ENCODE measurements around the gene ZP1.

DNA sequence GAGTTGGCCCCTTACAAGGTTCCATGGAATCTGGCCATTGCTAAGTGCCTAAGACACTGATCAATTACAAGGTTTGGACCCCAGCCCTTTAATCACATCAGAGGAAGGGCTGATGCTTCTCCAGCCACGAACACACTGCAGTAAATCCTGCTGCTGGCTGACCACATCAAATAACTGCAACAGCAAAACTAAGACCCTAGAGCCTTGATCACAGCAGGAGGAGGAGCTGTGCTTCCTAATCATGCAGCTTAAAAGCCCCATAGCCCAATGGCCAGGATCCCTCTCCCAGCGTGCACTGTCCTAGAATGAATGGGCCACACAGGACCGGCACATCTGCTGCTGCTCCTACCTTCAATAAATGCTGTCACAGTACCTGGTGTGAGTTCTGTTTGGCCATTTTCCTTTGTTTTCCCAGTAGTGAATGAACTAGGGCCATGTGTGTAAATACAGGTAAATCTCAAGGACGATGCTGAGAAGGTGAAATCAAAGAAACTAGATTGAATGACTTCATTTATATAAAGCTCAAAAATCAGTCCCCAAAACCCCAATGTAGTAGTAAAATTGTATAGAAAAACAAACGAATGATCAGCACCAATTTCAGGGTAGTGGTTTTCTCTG lies 12.7 kb downstream of the ZP1 start:
- TF ChIP-seq, protein P1, sequence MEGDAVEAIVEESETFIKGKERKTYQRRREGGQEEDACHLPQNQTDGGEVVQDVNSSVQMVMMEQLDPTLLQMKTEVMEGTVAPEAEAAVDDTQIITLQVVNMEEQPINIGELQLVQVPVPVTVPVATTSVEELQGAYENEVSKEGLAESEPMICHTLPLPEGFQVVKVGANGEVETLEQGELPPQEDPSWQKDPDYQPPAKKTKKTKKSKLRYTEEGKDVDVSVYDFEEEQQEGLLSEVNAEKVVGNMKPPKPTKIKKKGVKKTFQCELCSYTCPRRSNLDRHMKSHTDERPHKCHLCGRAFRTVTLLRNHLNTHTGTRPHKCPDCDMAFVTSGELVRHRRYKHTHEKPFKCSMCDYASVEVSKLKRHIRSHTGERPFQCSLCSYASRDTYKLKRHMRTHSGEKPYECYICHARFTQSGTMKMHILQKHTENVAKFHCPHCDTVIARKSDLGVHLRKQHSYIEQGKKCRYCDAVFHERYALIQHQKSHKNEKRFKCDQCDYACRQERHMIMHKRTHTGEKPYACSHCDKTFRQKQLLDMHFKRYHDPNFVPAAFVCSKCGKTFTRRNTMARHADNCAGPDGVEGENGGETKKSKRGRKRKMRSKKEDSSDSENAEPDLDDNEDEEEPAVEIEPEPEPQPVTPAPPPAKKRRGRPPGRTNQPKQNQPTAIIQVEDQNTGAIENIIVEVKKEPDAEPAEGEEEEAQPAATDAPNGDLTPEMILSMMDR (conservative IDR thresholded peaks at IDR 0.05; ENCODE audit: low read depth in 2 of 2), result no peak
- TF ChIP-seq, protein P2, sequence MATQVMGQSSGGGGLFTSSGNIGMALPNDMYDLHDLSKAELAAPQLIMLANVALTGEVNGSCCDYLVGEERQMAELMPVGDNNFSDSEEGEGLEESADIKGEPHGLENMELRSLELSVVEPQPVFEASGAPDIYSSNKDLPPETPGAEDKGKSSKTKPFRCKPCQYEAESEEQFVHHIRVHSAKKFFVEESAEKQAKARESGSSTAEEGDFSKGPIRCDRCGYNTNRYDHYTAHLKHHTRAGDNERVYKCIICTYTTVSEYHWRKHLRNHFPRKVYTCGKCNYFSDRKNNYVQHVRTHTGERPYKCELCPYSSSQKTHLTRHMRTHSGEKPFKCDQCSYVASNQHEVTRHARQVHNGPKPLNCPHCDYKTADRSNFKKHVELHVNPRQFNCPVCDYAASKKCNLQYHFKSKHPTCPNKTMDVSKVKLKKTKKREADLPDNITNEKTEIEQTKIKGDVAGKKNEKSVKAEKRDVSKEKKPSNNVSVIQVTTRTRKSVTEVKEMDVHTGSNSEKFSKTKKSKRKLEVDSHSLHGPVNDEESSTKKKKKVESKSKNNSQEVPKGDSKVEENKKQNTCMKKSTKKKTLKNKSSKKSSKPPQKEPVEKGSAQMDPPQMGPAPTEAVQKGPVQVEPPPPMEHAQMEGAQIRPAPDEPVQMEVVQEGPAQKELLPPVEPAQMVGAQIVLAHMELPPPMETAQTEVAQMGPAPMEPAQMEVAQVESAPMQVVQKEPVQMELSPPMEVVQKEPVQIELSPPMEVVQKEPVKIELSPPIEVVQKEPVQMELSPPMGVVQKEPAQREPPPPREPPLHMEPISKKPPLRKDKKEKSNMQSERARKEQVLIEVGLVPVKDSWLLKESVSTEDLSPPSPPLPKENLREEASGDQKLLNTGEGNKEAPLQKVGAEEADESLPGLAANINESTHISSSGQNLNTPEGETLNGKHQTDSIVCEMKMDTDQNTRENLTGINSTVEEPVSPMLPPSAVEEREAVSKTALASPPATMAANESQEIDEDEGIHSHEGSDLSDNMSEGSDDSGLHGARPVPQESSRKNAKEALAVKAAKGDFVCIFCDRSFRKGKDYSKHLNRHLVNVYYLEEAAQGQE (IDR thresholded peaks at IDR 0.05; ENCODE audit: unreplicated experiment), result no peak
- TF ChIP-seq EZH2phosphoT487 (IDR thresholded peaks at IDR 0.05; ENCODE audit: unreplicated experiment), result no peak
- no peak for TF ChIP-seq POLR2AphosphoS5 (IDR thresholded peaks at IDR 0.05; ENCODE audit: low read depth)
- TF ChIP-seq CREB1 (CRISPR knock-in tag; IDR thresholded peaks at IDR 0.05; ENCODE audit: low read depth), result no peak
- TF ChIP-seq EZH2 (IDR thresholded peaks at IDR 0.05; ENCODE audit: low read depth, unreplicated experiment), result no peak
- no peak for TF ChIP-seq STAT1 (IDR thresholded peaks at IDR 0.05; ENCODE audit: unreplicated experiment)
- no peak for TF ChIP-seq JUNB (IDR thresholded peaks at IDR 0.05; ENCODE audit: unreplicated experiment)
- TF ChIP-seq NANOG (IDR thresholded peaks at IDR 0.05; ENCODE audit: borderline replicate concordance), result no peak
- no peak for TF ChIP-seq ZNF331 (CRISPR knock-in tag; IDR thresholded peaks at IDR 0.05; ENCODE audit: low read depth)
- no peak for TF ChIP-seq ZNF114 (CRISPR knock-in tag; IDR thresholded peaks at IDR 0.05)

All from GM23338 (cell line).